Liver (tissue), 9 donors: Measurements from ENCODE around the gene ADAT2. TPM values are rescaled to one million over a fixed set of nuclear protein-coding genes. Genes with fewer than 3 reads are reported as not detected.
A peak's percentile ranks its signal among the peaks of the same experiment; 100 is the strongest.
"Not testable (repeated sequence)": the region's sequence is repeated elsewhere in the genome, so short reads cannot be mapped to it uniquely, and the experiment has no call there.

Source experiments
- DNase-seq: peaks from one replicate; pipeline ENCODE4 v3.0.0-alpha.2; 2017; ENCODE audit warnings: low spot score
- H3K27ac ChIP-seq, 2 donors: one replicate each; pipeline ENCODE4 v1.7.0; 2013; ENCODE audit warnings: inconsistent platforms in 2 of 2, low read length in 2 of 2, control low read depth in 1 of 2, low read depth in 1 of 2, mild to moderate bottlenecking in 1 of 2
- H3K27me3 ChIP-seq, 4 donors: one replicate each; pipeline versions ENCODE4 v1.6.1 to v1.7.0; 2013; ENCODE audit warnings: low read length in 3 of 4, inconsistent platforms in 1 of 4, mild to moderate bottlenecking in 1 of 4, moderate library complexity in 1 of 4; ENCODE audit not compliant: control insufficient read depth in 4 of 4, insufficient read depth in 4 of 4
- H3K36me3 ChIP-seq, 4 donors: one replicate each; pipeline versions ENCODE4 v1.6.1 to v1.7.0; 2013; ENCODE audit warnings: low read length in 3 of 4, mild to moderate bottlenecking in 3 of 4, low read depth in 1 of 4, moderate library complexity in 1 of 4; ENCODE audit not compliant: control insufficient read depth in 4 of 4, insufficient read depth in 3 of 4
- H3K4me1 ChIP-seq, 4 donors: one replicate each; pipeline versions ENCODE4 v1.6.1 to v1.7.0; 2013; ENCODE audit warnings: low read length in 3 of 4, mild to moderate bottlenecking in 3 of 4, moderate library complexity in 1 of 4; ENCODE audit not compliant: control insufficient read depth in 4 of 4, insufficient read depth in 4 of 4
- H3K4me3 ChIP-seq, 3 donors: one replicate each; pipeline versions ENCODE4 v1.6.1 to v1.7.0; 2013; ENCODE audit warnings: low read length in 3 of 3, control low read depth in 1 of 3, low read depth in 1 of 3, mild to moderate bottlenecking in 1 of 3
- H3K9ac ChIP-seq, 2 donors: one replicate each; pipeline ENCODE4 v1.7.0; 2013; ENCODE audit warnings: low read length in 2 of 2, mild to moderate bottlenecking in 2 of 2, moderate library complexity in 2 of 2, control low read depth in 1 of 2, low read depth in 1 of 2
- H3K9me3 ChIP-seq, 4 donors: one replicate each; pipeline versions ENCODE4 v1.6.1 to v1.7.0; 2013; ENCODE audit warnings: low read length in 3 of 4; ENCODE audit not compliant: control insufficient read depth in 4 of 4
- EGR1 ChIP-seq, 2 donors: IDR thresholded peaks; 2 replicates each; pipeline ENCODE4 v1.6.1; 2016 to 2018; ENCODE audit warnings: antibody characterized with exemption in 2 of 2, low read depth in 2 of 2
- FOXA2 ChIP-seq: IDR thresholded peaks from 2 replicates; pipeline ENCODE4 v1.6.1; 2016; ENCODE audit warnings: antibody characterized with exemption
- HNF4A ChIP-seq, 2 donors: conservative IDR thresholded peaks; 2 replicates each; pipeline ENCODE4 v1.6.1; 2016; ENCODE audit warnings: antibody characterized with exemption in 2 of 2, mild to moderate bottlenecking in 2 of 2
- HNF4G ChIP-seq: IDR thresholded peaks from 2 replicates; pipeline ENCODE4 v1.6.1; 2016; ENCODE audit warnings: antibody characterized with exemption
- JUND ChIP-seq, 2 donors: IDR thresholded peaks; 2 replicates each; pipeline ENCODE4 v1.6.1; 2016; ENCODE audit warnings: antibody characterized with exemption in 2 of 2
- RAD21 ChIP-seq, 2 donors: IDR thresholded peaks; 2 replicates each; pipeline ENCODE4 v1.6.1; 2016; ENCODE audit warnings: antibody characterized with exemption in 2 of 2, mild to moderate bottlenecking in 2 of 2
- SP1 ChIP-seq: IDR thresholded peaks from 2 replicates; pipeline ENCODE4 v1.6.1; 2018; ENCODE audit warnings: antibody characterized with exemption, mild to moderate bottlenecking
- YY1 ChIP-seq: IDR thresholded peaks from 2 replicates; pipeline ENCODE4 v1.6.1; 2016; ENCODE audit warnings: antibody characterized with exemption, mild to moderate bottlenecking
- WGBS: extraction: QIAGEN DNeasy Blood & Tissue Kit; methylation state at CpG from one replicate; pipeline ENCODE4 v1.1.7; 2013; 5-methylcytosine and 5-hydroxymethylcytosine counted together
- polyA plus RNA-seq, 2 donors: library from polyadenylated mRNA; stranded (reverse) in 1 of 2; unstranded in 1 of 2; fragments of 200-250 nt in 1 of 2; fragments of >200 nt in 1 of 2; fragmentation: Nextera tagmentation in 1 of 2; extraction: Ambion mirVana in 1 of 2; gene quantifications; one replicate each; pipeline versions ENCODE4 v1.2.1 to v1.2.3, GENCODE V29; 2013 to 2015
- total RNA-seq, 2 donors: library from RNA; depleted of rRNA; stranded (reverse); fragments of >200 nt; gene quantifications; one replicate each; pipeline ENCODE4 v1.2.3, GENCODE V29; 2014
- TF ChIP-seq, protein P1 (sequence below): IDR thresholded peaks from 2 replicates; pipeline ENCODE4 v1.6.1; 2016; ENCODE audit warnings: antibody characterized with exemption
- TF ChIP-seq, protein P2 (sequence below): IDR thresholded peaks from 2 replicates; pipeline ENCODE4 v1.6.1; 2016; ENCODE audit warnings: antibody characterized with exemption
- TF ChIP-seq, protein P3 (sequence below): fragments of 150-350 bp; IDR thresholded peaks from 2 replicates; pipeline ENCODE4 v1.5.1; 2017; ENCODE audit warnings: improper control_type of control experiment, low read depth, low read length; ENCODE audit not compliant: missing input control
- TF ChIP-seq, protein P4 (sequence below): IDR thresholded peaks from 2 replicates; pipeline ENCODE4 v1.6.1; 2016; ENCODE audit warnings: antibody characterized with exemption, mild to moderate bottlenecking
- TF ChIP-seq, protein P5 (sequence below): IDR thresholded peaks from 2 replicates; pipeline ENCODE4 v1.6.1; 2016; ENCODE audit warnings: antibody characterized with exemption
- donor health status: healthy.
- donor health status: healthy.
- donor health status: healthy.
- donor health status: healthy.
- donor health status: healthy.

Gene ADAT2
- total and polyA plus RNA-seq, 4 donors: 1.4 to 3.7 (median 2.5) TPM

DNA sequence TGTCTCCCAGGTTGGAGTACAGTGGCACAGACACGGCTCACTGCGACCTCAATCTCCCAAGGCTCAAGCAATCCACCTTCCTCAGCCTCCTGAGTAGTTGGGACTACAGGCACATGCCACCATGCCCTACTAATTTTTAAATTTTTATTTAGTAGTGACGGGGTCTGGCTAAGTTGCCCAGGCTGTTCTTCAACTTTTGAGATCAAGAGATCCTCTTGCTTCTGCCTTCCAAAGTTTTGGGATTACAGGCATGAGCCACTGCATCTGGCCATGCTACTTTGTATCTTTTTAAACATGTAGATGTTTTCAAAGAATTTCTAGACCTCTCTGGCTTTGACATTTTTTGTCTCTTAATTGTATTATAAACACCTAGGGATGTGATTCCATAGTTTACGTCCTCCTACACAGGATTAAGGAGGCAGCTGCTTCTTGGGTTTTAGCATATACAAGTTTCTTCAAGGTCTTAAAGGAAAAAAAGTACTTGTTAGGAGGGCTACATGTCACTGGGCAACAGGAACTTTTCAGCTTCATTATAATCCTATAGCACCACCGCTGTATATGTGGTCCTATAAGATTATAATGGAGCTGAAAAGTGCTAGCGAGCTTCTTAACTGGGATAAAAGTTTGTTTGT, 1.3 kb downstream of the ADAT2 start:
- TF ChIP-seq HNF4A (conservative IDR thresholded peaks at IDR 0.05) (no peak), JUND (IDR thresholded peaks at IDR 0.05) (no peak), EGR1 (IDR thresholded peaks at IDR 0.05; ENCODE audit: low read depth in 2 of 2) (no peak), RAD21 (IDR thresholded peaks at IDR 0.05) (no peak), FOXA2 (no peak), YY1 (no peak), SP1 (no peak), HNF4G (no peak)
- TF ChIP-seq, protein P1, sequence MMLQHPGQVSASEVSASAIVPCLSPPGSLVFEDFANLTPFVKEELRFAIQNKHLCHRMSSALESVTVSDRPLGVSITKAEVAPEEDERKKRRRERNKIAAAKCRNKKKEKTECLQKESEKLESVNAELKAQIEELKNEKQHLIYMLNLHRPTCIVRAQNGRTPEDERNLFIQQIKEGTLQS: no peak
- TF ChIP-seq, protein P2, sequence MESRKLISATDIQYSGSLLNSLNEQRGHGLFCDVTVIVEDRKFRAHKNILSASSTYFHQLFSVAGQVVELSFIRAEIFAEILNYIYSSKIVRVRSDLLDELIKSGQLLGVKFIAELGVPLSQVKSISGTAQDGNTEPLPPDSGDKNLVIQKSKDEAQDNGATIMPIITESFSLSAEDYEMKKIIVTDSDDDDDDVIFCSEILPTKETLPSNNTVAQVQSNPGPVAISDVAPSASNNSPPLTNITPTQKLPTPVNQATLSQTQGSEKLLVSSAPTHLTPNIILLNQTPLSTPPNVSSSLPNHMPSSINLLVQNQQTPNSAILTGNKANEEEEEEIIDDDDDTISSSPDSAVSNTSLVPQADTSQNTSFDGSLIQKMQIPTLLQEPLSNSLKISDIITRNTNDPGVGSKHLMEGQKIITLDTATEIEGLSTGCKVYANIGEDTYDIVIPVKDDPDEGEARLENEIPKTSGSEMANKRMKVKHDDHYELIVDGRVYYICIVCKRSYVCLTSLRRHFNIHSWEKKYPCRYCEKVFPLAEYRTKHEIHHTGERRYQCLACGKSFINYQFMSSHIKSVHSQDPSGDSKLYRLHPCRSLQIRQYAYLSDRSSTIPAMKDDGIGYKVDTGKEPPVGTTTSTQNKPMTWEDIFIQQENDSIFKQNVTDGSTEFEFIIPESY: no peak
- TF ChIP-seq, protein P3, sequence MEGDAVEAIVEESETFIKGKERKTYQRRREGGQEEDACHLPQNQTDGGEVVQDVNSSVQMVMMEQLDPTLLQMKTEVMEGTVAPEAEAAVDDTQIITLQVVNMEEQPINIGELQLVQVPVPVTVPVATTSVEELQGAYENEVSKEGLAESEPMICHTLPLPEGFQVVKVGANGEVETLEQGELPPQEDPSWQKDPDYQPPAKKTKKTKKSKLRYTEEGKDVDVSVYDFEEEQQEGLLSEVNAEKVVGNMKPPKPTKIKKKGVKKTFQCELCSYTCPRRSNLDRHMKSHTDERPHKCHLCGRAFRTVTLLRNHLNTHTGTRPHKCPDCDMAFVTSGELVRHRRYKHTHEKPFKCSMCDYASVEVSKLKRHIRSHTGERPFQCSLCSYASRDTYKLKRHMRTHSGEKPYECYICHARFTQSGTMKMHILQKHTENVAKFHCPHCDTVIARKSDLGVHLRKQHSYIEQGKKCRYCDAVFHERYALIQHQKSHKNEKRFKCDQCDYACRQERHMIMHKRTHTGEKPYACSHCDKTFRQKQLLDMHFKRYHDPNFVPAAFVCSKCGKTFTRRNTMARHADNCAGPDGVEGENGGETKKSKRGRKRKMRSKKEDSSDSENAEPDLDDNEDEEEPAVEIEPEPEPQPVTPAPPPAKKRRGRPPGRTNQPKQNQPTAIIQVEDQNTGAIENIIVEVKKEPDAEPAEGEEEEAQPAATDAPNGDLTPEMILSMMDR: no peak
- TF ChIP-seq, protein P4, sequence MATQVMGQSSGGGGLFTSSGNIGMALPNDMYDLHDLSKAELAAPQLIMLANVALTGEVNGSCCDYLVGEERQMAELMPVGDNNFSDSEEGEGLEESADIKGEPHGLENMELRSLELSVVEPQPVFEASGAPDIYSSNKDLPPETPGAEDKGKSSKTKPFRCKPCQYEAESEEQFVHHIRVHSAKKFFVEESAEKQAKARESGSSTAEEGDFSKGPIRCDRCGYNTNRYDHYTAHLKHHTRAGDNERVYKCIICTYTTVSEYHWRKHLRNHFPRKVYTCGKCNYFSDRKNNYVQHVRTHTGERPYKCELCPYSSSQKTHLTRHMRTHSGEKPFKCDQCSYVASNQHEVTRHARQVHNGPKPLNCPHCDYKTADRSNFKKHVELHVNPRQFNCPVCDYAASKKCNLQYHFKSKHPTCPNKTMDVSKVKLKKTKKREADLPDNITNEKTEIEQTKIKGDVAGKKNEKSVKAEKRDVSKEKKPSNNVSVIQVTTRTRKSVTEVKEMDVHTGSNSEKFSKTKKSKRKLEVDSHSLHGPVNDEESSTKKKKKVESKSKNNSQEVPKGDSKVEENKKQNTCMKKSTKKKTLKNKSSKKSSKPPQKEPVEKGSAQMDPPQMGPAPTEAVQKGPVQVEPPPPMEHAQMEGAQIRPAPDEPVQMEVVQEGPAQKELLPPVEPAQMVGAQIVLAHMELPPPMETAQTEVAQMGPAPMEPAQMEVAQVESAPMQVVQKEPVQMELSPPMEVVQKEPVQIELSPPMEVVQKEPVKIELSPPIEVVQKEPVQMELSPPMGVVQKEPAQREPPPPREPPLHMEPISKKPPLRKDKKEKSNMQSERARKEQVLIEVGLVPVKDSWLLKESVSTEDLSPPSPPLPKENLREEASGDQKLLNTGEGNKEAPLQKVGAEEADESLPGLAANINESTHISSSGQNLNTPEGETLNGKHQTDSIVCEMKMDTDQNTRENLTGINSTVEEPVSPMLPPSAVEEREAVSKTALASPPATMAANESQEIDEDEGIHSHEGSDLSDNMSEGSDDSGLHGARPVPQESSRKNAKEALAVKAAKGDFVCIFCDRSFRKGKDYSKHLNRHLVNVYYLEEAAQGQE: no peak
- TF ChIP-seq, protein P5, sequence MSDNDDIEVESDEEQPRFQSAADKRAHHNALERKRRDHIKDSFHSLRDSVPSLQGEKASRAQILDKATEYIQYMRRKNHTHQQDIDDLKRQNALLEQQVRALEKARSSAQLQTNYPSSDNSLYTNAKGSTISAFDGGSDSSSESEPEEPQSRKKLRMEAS: no peak
- Histone ChIP-seq H3K4me3 (peak overlapping the region in 2 of 3 donors; percentile 66 to 96), H3K9ac (peak overlapping the region in 1 of 2 donors; percentile 97), H3K27me3 (no peaks in the 10 kb centered on the region), H3K27ac (no peak overlapping the region), H3K36me3 (no peaks in the 10 kb centered on the region), H3K9me3 (no peaks in the 10 kb centered on the region), H3K4me1 (peaks cover 0 to 28% (median 16%) of the 10 kb centered on the region in 4 donors)
- 83% methylated on average over 6 of the region's 6 CpGs for WGBS
- no peak for DNase-seq

DNA sequence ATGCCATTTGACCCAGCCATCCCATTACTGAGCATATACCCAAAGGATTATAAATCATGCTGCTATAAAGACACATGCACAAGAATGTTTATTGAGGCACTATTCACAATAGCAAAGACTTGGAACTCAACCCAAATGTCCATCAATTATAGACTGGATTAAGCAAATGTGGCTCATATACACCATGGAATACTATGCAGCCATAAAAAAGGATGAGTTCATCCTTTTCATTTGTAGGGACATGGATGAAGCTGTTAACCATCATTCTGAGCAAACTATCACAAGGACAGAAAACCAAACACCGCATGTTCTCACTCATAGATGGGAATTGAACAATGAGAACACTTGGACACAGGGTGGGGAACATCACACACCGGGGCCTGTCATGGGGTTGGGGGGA, 2.6 kb downstream of the ADAT2 start:
- H3K9me3 ChIP-seq, H3K9ac ChIP-seq, H3K4me3 ChIP-seq, H3K27me3 ChIP-seq, H3K27ac ChIP-seq, DNase-seq, H3K36me3 ChIP-seq: not testable (repeated sequence)
- WGBS: 100% methylated on average over 2 of the region's 2 CpGs
- peaks cover 0 to 25% (median 16%) of the 10 kb centered on the region in 4 donors for H3K4me1 ChIP-seq
